IMR-90 (cell line): ENCODE measurements around the gene CXCL8. TPM values are rescaled to one million over a fixed set of nuclear protein-coding genes. Genes with fewer than 3 reads are reported as not detected.
A peak's percentile ranks its signal among the peaks of the same experiment; 100 is the strongest.

Experiments
- ATAC-seq: fragments of 200-7000 bp; cut with Tn5 transposase; 2 replicates; pipeline ENCODE4 v1.9.1; 2020; ENCODE audit warnings: low read depth, mild to moderate bottlenecking, moderate library complexity
- BruUV-seq: library from RNA; stranded (reverse); fragments of 400-500 nt; replicated peaks from 2 replicates; lab custom pipeline; 2021; lab: Mats Ljungman, UMichigan
- CTCF ChIA-PET: fragments of 300-600 bp; formaldehyde crosslinking; extraction: SDS; loops from one replicate; lab custom pipeline; 2021; ENCODE audit warnings: antibody characterized with exemption; lab: Yijun Ruan, JAX
- POLR2A ChIA-PET: fragments of 300-600 bp; sonication (Branson Sonifier 250); formaldehyde crosslinking; loops from one replicate; lab custom pipeline; 2022; ENCODE audit warnings: antibody characterized with exemption; ENCODE audit not compliant: unreplicated experiment; lab: Charles Lee
- DNase-seq: peaks from one replicate; pipeline ENCODE4 v3.0.0; 2013
- H2AFZ ChIP-seq: replicated peaks from 2 replicates; pipeline ENCODE3; 2013; ENCODE audit warnings: low read length, mild to moderate bottlenecking; ENCODE audit not compliant: poor library complexity
- H2AK5ac ChIP-seq: 2 replicates; pipeline ENCODE4 v1.6.1; 2013; ENCODE audit warnings: low read depth, low read length, inconsistent platforms
- H2AK9ac ChIP-seq: replicated peaks from 2 replicates; pipeline ENCODE3; 2013; ENCODE audit warnings: mild to moderate bottlenecking, low read depth, low read length, moderate library complexity; ENCODE audit not compliant: poor library complexity
- H2BK120ac ChIP-seq: 2 replicates; pipeline ENCODE4 v1.6.1; 2013; ENCODE audit warnings: low read depth, low read length, inconsistent platforms
- H2BK15ac ChIP-seq: 3 replicates; pipeline ENCODE4 v1.6.1; 2013; ENCODE audit warnings: low read depth, low read length, inconsistent platforms
- H2BK20ac ChIP-seq: 2 replicates; pipeline ENCODE4 v1.6.1; 2013; ENCODE audit warnings: low read depth, mild to moderate bottlenecking, inconsistent platforms, low read length, moderate library complexity
- H2BK5ac ChIP-seq: 2 replicates; pipeline ENCODE4 v1.6.1; 2013; ENCODE audit warnings: mild to moderate bottlenecking, low read depth, low read length, inconsistent platforms; ENCODE audit not compliant: poor library complexity, severe bottlenecking
- H3K14ac ChIP-seq: replicated peaks from 2 replicates; pipeline ENCODE4 v1.6.1; 2013; ENCODE audit warnings: low read depth, low read length, inconsistent platforms
- H3K18ac ChIP-seq: 2 replicates; pipeline ENCODE4 v1.6.1; 2013; ENCODE audit warnings: low read depth, low read length, control low read depth
- H3K23ac ChIP-seq: 2 replicates; pipeline ENCODE4 v1.6.1; 2013; ENCODE audit warnings: low read depth, low read length, inconsistent platforms
- H3K27ac ChIP-seq: 2 replicates; pipeline ENCODE4 v1.5.1; 2013; ENCODE audit warnings: mild to moderate bottlenecking, control low read depth, low read length; ENCODE audit not compliant: insufficient read depth
- H3K27me3 ChIP-seq: 2 replicates; pipeline ENCODE4 v1.6.1; 2013; ENCODE audit warnings: low read length; ENCODE audit not compliant: control insufficient read depth, insufficient read depth
- H3K36me3 ChIP-seq: 2 replicates; pipeline ENCODE4 v1.6.1; 2013; ENCODE audit warnings: low read length, mixed read lengths; ENCODE audit not compliant: control insufficient read depth, insufficient read depth
- H3K4ac ChIP-seq: 2 replicates; pipeline ENCODE4 v1.6.1; 2013; ENCODE audit warnings: low read depth, low read length, inconsistent platforms
- H3K4me1 ChIP-seq: 2 replicates; pipeline ENCODE4 v1.6.1; 2013; ENCODE audit warnings: low read length, mixed read lengths; ENCODE audit not compliant: control insufficient read depth, insufficient read depth
- H3K4me2 ChIP-seq: 2 replicates; pipeline ENCODE4 v1.6.1; 2013; ENCODE audit warnings: low read depth, mild to moderate bottlenecking, control low read depth, low read length, moderate library complexity
- H3K4me3 ChIP-seq: 2 replicates; pipeline ENCODE4 v1.5.1; 2013; ENCODE audit warnings: low read depth, mild to moderate bottlenecking, control low read depth, low read length, moderate library complexity; ENCODE audit not compliant: insufficient read depth
- H3K56ac ChIP-seq: 2 replicates; pipeline ENCODE4 v1.6.1; 2013; ENCODE audit warnings: low read length, inconsistent platforms; ENCODE audit not compliant: insufficient read depth; ENCODE audit errors: extremely low read depth
- H3K79me1 ChIP-seq, 2 experiments: 2 replicates each; pipeline ENCODE4 v1.6.1; 2013; ENCODE audit warnings: low read length in 2 of 2, inconsistent platforms in 1 of 2, low read depth in 1 of 2
- H3K9ac ChIP-seq: 2 replicates; pipeline ENCODE4 v1.6.1; 2013; ENCODE audit warnings: low read depth, low read length, control low read depth
- H3K9me1 ChIP-seq: 2 replicates; pipeline ENCODE4 v1.6.1; 2013; ENCODE audit warnings: low read length, inconsistent platforms; ENCODE audit not compliant: insufficient read depth
- H3K9me3 ChIP-seq: 2 replicates; pipeline ENCODE4 v1.6.1; 2013; ENCODE audit warnings: low read length; ENCODE audit not compliant: control insufficient read depth, insufficient read depth
- H4K20me1 ChIP-seq: 2 replicates; pipeline ENCODE4 v1.6.1; 2013; ENCODE audit warnings: low read length, inconsistent platforms; ENCODE audit not compliant: insufficient read depth
- H4K5ac ChIP-seq: 2 replicates; pipeline ENCODE4 v1.6.1; 2013; ENCODE audit warnings: mild to moderate bottlenecking, low read depth, low read length, control low read depth
- H4K8ac ChIP-seq, 2 experiments: 2 replicates each; pipeline ENCODE4 v1.6.1; 2013; ENCODE audit warnings: low read depth in 2 of 2, low read length in 2 of 2, control low read depth in 1 of 2, inconsistent platforms in 1 of 2
- H4K91ac ChIP-seq: 2 replicates; pipeline ENCODE4 v1.6.1; 2013; ENCODE audit warnings: low read depth, low read length, inconsistent platforms; ENCODE audit not compliant: insufficient read depth
- BHLHE40 ChIP-seq: fragments of 150-350 bp; IDR thresholded peaks from 2 replicates; pipeline ENCODE4 v1.6.1; 2016; ENCODE audit warnings: mild to moderate bottlenecking, low read depth, low read length
- CEBPB ChIP-seq: IDR thresholded peaks from 2 replicates; pipeline ENCODE4 v1.6.1; 2012; ENCODE audit warnings: low read depth, low read length, improper control_type of control experiment
- CHD1 ChIP-seq: IDR thresholded peaks from 2 replicates; pipeline ENCODE4 v1.6.1; 2012; ENCODE audit warnings: low read depth, low read length, improper control_type of control experiment
- CTCF ChIP-seq: conservative IDR thresholded peaks from 2 replicates; pipeline ENCODE4 v1.5.1; 2012; ENCODE audit warnings: mild to moderate bottlenecking, low read depth, low read length, improper control_type of control experiment
- ELK1 ChIP-seq: fragments of 150-350 bp; IDR thresholded peaks from 2 replicates; pipeline ENCODE4 v1.6.1; 2016; ENCODE audit warnings: low read depth, mild to moderate bottlenecking, low read length, moderate library complexity, borderline replicate concordance
- FOS ChIP-seq: fragments of 150-350 bp; IDR thresholded peaks from 2 replicates; pipeline ENCODE4 v1.6.1; 2016; ENCODE audit warnings: low read depth, low read length
- MAFK ChIP-seq: IDR thresholded peaks from 2 replicates; pipeline ENCODE4 v1.6.1; 2012; ENCODE audit warnings: low read depth, low read length, improper control_type of control experiment
- MAZ ChIP-seq: IDR thresholded peaks from 2 replicates; pipeline ENCODE4 v1.6.1; 2012; ENCODE audit warnings: low read depth, mild to moderate bottlenecking, low read length, improper control_type of control experiment, moderate library complexity, borderline replicate concordance
- MXI1 ChIP-seq: IDR thresholded peaks from 2 replicates; pipeline ENCODE4 v1.6.1; 2012; ENCODE audit warnings: low read depth, mild to moderate bottlenecking, low read length, moderate library complexity, borderline replicate concordance
- NFE2L2 ChIP-seq: fragments of 150-350 bp; IDR thresholded peaks from 2 replicates; pipeline ENCODE4 v1.6.1; 2016; ENCODE audit warnings: low read depth, mild to moderate bottlenecking, low read length
- POLR2A ChIP-seq: IDR thresholded peaks from 2 replicates; pipeline ENCODE4 v1.6.1; 2012; ENCODE audit warnings: mild to moderate bottlenecking, low read depth, low read length
- RAD21 ChIP-seq: IDR thresholded peaks from 2 replicates; pipeline ENCODE4 v1.6.1; 2012; ENCODE audit warnings: low read length, improper control_type of control experiment
- RCOR1 ChIP-seq: IDR thresholded peaks from 2 replicates; pipeline ENCODE4 v1.6.1; 2012; ENCODE audit warnings: mild to moderate bottlenecking, low read length, improper control_type of control experiment; ENCODE audit not compliant: insufficient replicate concordance
- RFX5 ChIP-seq: IDR thresholded peaks from 2 replicates; pipeline ENCODE4 v1.8.0; 2012; ENCODE audit warnings: low read depth, mild to moderate bottlenecking, low read length, moderate library complexity
- SMC3 ChIP-seq: fragments of 150-350 bp; IDR thresholded peaks from 2 replicates; pipeline ENCODE4 v1.6.1; 2016; ENCODE audit warnings: low read depth, mild to moderate bottlenecking, antibody characterized with exemption, low read length, moderate library complexity
- USF2 ChIP-seq: fragments of 150-350 bp; IDR thresholded peaks from 2 replicates; pipeline ENCODE4 v1.6.1; 2017; ENCODE audit warnings: mild to moderate bottlenecking, antibody characterized with exemption, low read length, low read depth
- WGBS, 2 experiments: methylation state at CpG; one replicate each; pipeline versions ENCODE4 v1.1.5 to v1.1.7; 2013; ENCODE audit warnings: missing lambda C conversion rate in 2 of 2; ENCODE audit not compliant: insufficient read length in 1 of 2; ENCODE audit errors: extremely low coverage in 2 of 2; 5-methylcytosine and 5-hydroxymethylcytosine counted together
- dilution Hi-C: fragments of 300-500 bp; cut with HindIII; formaldehyde crosslinking; loops from one replicate; pipeline ENCODE4 v1.14.3; 2018; ENCODE audit warnings: low sequenced_read_pairs; ENCODE audit not compliant: unreplicated experiment
- in situ Hi-C: fragments of 300-500 bp; cut with MboI; formaldehyde crosslinking; loops from 3 replicates; pipeline ENCODE4 v1.14.3; 2019; ENCODE audit warnings: low sequenced_read_pairs, inconsistent platforms, mixed read lengths
- intact Hi-C: fragments of 100-400 bp; cut with micrococcal nuclease; formaldehyde crosslinking; loops from 2 replicates; pipeline ENCODE4 v1.10.0; 2022
- polyA plus RNA-seq, 3 experiments: library from polyadenylated mRNA; depleted of rRNA; stranded (reverse); fragments of >200 nt; gene quantifications; 2 replicates each; pipeline ENCODE4 v1.2.3, GENCODE V29; 2012; ENCODE audit warnings: low replicate concordance in 1 of 3
- total RNA-seq: library from RNA; depleted of rRNA; stranded (reverse); fragments of >200 nt; gene quantifications from 2 replicates; pipeline ENCODE4 v1.2.3, GENCODE V29; 2012

Gene CXCL8
- total and polyA plus RNA-seq, 2 of the 4 experiments (the other 2 are of a cell fraction), result 2.2 to 2.7 TPM

GRCh38 chr4:73723928-73724327 is 16.4 kb upstream of the CXCL8 start:
- Histone ChIP-seq H3K9me1 (peaks cover 4% of the 10 kb centered on the region; the same call in 1 of the 2 replicates), H4K91ac (peak overlapping the region; percentile 58; the same call in 1 of the 2 replicates), H3K36me3 (no peaks in the 10 kb centered on the region), H4K20me1 (no peaks in the 10 kb centered on the region), H2BK120ac (peak overlapping the region; percentile 51; the same call in 1 of the 2 replicates), H2AK5ac (peak overlapping the region; percentile 68), H2BK20ac (peak overlapping the region; percentile 65), H3K4ac (peak overlapping the region; percentile 4; the same call in 1 of the 2 replicates), H4K8ac (peak overlapping the region in 1 of 2 experiments; percentile 70; a peak in 1 of 4 replicates), H3K27ac (no peak overlapping the region; the same call in 1 of the 2 replicates), H3K23ac (no peak overlapping the region), H2AK9ac (no peak overlapping the region), H3K4me1 (peaks cover 6% of the 10 kb centered on the region), H3K9ac (no peak overlapping the region), H3K79me1 (no peaks in the 10 kb centered on the region), H3K56ac (no peak overlapping the region), H3K18ac (no peak overlapping the region), H2BK15ac (peak overlapping the region; percentile 81), H2BK5ac (no peak overlapping the region), H4K5ac (no peak overlapping the region), H3K4me2 (no peak overlapping the region), H3K27me3 (no peaks in the 10 kb centered on the region), H3K14ac (no peak overlapping the region; the same call in 1 of the 2 replicates), H3K4me3 (no peak overlapping the region), H3K9me3 (no peaks in the 10 kb centered on the region), H2AFZ (no peak overlapping the region)
- no peak for DNase-seq
- no peak for ATAC-seq
- in situ Hi-C loops (loop anchor here (10.0 to 25.0 kb wide), 2 partner anchors 381 to 913 kb away; no protein-coding TSS in a partner anchor), dilution Hi-C loops (no loop called here), intact Hi-C loops (loop anchor here (10.0 kb wide), 1 partner anchor 149 kb away; no protein-coding TSS in a partner anchor)
- no TSS peak for BruUV-seq
- 92% methylated on average over 2 of the region's 6 CpGs; no CpG with 5 or more reads in 1 of the 2 experiments for WGBS, 2 experiments
- ChIA-PET POLR2A (no interaction called here), CTCF (interaction anchor here (0.6 kb wide), 1 partner anchor 71 kb away, joined by 3 read pairs; no protein-coding TSS in a partner anchor)
- TF ChIP-seq CEBPB (no peak), RAD21 (no peak), MXI1 (no peak), RFX5 (no peak), MAFK (no peak), USF2 (no peak), SMC3 (no peak), POLR2A (no peak), MAZ (no peak), CHD1 (no peak), ELK1 (no peak), NFE2L2 (no peak), BHLHE40 (no peak), RCOR1 (no peak), CTCF (no peak), FOS (no peak)
